SU-DHL-6 (cell line): Measurements from ENCODE around the gene IQCM.

ENCODE experiments used
- EZH2phosphoT487 ChIP-seq: fragments of 200-600 bp; sonication (generic), shearing (Covaris generic); conservative IDR thresholded peaks from 2 replicates; pipeline ENCODE4 v1.6.1; 2018; ENCODE audit warnings: mild to moderate bottlenecking, antibody characterized with exemption, low read length, moderate library complexity, mixed read lengths
- TF ChIP-seq, protein P1 (sequence below): fragments of 200-600 bp; sonication (generic); IDR thresholded peaks from one replicate; pipeline ENCODE4 v1.5.1; 2017; ENCODE audit warnings: antibody characterized with exemption, mild to moderate bottlenecking, low read length, moderate library complexity; ENCODE audit not compliant: insufficient read depth, poor library complexity, severe bottlenecking

DNA sequence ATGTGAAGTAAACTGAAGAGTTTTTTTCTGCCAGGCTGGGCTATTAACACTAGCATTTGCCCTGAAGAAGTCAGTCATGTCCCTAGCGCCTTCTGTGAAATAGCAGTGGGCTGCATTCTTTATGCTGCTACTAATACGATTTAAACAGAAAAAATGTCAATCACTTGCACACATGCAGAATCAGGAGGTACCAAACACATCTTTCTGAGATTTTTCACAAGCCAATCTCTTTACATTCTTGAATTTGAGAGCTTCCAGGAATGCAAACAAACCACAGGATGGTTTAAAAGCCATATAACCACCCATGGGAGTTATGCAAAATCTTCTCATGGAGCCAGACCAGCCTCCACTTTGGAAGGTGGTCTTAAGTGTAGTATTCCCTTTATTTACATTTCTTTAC lies 220.1 kb downstream of the IQCM start:
- TF ChIP-seq, protein P1, sequence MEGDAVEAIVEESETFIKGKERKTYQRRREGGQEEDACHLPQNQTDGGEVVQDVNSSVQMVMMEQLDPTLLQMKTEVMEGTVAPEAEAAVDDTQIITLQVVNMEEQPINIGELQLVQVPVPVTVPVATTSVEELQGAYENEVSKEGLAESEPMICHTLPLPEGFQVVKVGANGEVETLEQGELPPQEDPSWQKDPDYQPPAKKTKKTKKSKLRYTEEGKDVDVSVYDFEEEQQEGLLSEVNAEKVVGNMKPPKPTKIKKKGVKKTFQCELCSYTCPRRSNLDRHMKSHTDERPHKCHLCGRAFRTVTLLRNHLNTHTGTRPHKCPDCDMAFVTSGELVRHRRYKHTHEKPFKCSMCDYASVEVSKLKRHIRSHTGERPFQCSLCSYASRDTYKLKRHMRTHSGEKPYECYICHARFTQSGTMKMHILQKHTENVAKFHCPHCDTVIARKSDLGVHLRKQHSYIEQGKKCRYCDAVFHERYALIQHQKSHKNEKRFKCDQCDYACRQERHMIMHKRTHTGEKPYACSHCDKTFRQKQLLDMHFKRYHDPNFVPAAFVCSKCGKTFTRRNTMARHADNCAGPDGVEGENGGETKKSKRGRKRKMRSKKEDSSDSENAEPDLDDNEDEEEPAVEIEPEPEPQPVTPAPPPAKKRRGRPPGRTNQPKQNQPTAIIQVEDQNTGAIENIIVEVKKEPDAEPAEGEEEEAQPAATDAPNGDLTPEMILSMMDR: no peak
- no peak for TF ChIP-seq EZH2phosphoT487
